DOHH2 (cell line): ENCODE measurements around the gene RFTN2.

Experiments
- H3F3A ChIP-seq: fragments of 200-600 bp; sonication (generic), shearing (Covaris generic); 2 replicates; pipeline ENCODE4 v1.6.0; 2016; ENCODE audit warnings: antibody characterized with exemption, mild to moderate bottlenecking; ENCODE audit not compliant: control insufficient read depth, insufficient read depth
- H3K27ac ChIP-seq: fragments of 200-600 bp; sonication (generic); 2 replicates; pipeline ENCODE4 v1.5.1; 2014; ENCODE audit warnings: low read depth, mild to moderate bottlenecking, low read length, moderate library complexity
- H3K27me3 ChIP-seq: fragments of 200-600 bp; sonication (generic); 2 replicates; pipeline ENCODE4 v1.6.1; 2014; ENCODE audit warnings: mild to moderate bottlenecking, low read length, mixed read lengths; ENCODE audit not compliant: control insufficient read depth
- H3K36me3 ChIP-seq: fragments of 200-600 bp; sonication (generic); 2 replicates; pipeline ENCODE4 v1.6.1; 2014; ENCODE audit warnings: mild to moderate bottlenecking, low read length, moderate library complexity, mixed read lengths; ENCODE audit not compliant: control insufficient read depth
- H3K4me1 ChIP-seq: fragments of 200-600 bp; sonication (generic); 2 replicates; pipeline ENCODE4 v1.6.1; 2014; ENCODE audit warnings: mild to moderate bottlenecking, low read length, mixed read lengths; ENCODE audit not compliant: control insufficient read depth
- H3K4me2 ChIP-seq: fragments of 200-600 bp; sonication (generic); 2 replicates; pipeline ENCODE4 v1.6.0; 2014; ENCODE audit warnings: mild to moderate bottlenecking, low read length, moderate library complexity
- H3K4me3 ChIP-seq: fragments of 200-600 bp; sonication (generic); 2 replicates; pipeline ENCODE4 v1.5.1; 2014; ENCODE audit warnings: mild to moderate bottlenecking, low read length, mixed read lengths
- H3K79me2 ChIP-seq: fragments of 200-600 bp; sonication (generic); 2 replicates; pipeline ENCODE4 v1.6.1; 2014; ENCODE audit warnings: mild to moderate bottlenecking, low read length, mixed read lengths; ENCODE audit not compliant: control insufficient read depth
- H3K9me2 ChIP-seq: fragments of 200-600 bp; sonication (generic); replicated peaks from 2 replicates; pipeline ENCODE4 v1.6.1; 2014; ENCODE audit warnings: mild to moderate bottlenecking, low read length, mixed read lengths; ENCODE audit not compliant: control insufficient read depth
- H3K9me3 ChIP-seq: fragments of 200-600 bp; sonication (generic); 2 replicates; pipeline ENCODE4 v1.6.1; 2014; ENCODE audit warnings: antibody characterized with exemption, low read length, mixed read lengths; ENCODE audit not compliant: control insufficient read depth, insufficient read depth
- H4K20me1 ChIP-seq: fragments of 200-600 bp; sonication (generic); 2 replicates; pipeline ENCODE4 v1.6.0; 2014; ENCODE audit warnings: low read depth, mild to moderate bottlenecking, antibody characterized with exemption, low read length, moderate library complexity; ENCODE audit not compliant: control insufficient read depth, insufficient read depth
- EZH2phosphoT487 ChIP-seq: fragments of 200-600 bp; sonication (generic); IDR thresholded peaks from 2 replicates; pipeline ENCODE4 v1.6.1; 2017; ENCODE audit warnings: borderline replicate concordance, mild to moderate bottlenecking, antibody characterized with exemption, low read length, moderate library complexity, mixed read lengths
- TF ChIP-seq, protein P1 (sequence below): fragments of 200-600 bp; sonication (generic); IDR thresholded peaks from one replicate; pipeline ENCODE4 v1.5.1; 2014; ENCODE audit warnings: antibody characterized with exemption, mild to moderate bottlenecking, low read depth, low read length; ENCODE audit not compliant: poor library complexity, severe bottlenecking

Gene RFTN2

GRCh38 chr2:197615016-197615652, 60.3 kb downstream of the RFTN2 start:
- no peak overlapping the region for H3K4me3 ChIP-seq
- TF ChIP-seq EZH2phosphoT487 = no peak
- TF ChIP-seq, protein P1, sequence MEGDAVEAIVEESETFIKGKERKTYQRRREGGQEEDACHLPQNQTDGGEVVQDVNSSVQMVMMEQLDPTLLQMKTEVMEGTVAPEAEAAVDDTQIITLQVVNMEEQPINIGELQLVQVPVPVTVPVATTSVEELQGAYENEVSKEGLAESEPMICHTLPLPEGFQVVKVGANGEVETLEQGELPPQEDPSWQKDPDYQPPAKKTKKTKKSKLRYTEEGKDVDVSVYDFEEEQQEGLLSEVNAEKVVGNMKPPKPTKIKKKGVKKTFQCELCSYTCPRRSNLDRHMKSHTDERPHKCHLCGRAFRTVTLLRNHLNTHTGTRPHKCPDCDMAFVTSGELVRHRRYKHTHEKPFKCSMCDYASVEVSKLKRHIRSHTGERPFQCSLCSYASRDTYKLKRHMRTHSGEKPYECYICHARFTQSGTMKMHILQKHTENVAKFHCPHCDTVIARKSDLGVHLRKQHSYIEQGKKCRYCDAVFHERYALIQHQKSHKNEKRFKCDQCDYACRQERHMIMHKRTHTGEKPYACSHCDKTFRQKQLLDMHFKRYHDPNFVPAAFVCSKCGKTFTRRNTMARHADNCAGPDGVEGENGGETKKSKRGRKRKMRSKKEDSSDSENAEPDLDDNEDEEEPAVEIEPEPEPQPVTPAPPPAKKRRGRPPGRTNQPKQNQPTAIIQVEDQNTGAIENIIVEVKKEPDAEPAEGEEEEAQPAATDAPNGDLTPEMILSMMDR = no peak
- H3K9me2 ChIP-seq = no peaks in the 10 kb centered on the region
- H3K79me2 ChIP-seq = no peaks in the 10 kb centered on the region
- no peaks in the 10 kb centered on the region for H4K20me1 ChIP-seq
- peaks cover 4% of the 10 kb centered on the region for H3K27me3 ChIP-seq
- H3F3A ChIP-seq = no peaks in the 10 kb centered on the region
- H3K9me3 ChIP-seq = no peaks in the 10 kb centered on the region
- no peaks in the 10 kb centered on the region for H3K36me3 ChIP-seq
- H3K4me2 ChIP-seq = no peak overlapping the region
- no peak overlapping the region for H3K27ac ChIP-seq
- no peaks in the 10 kb centered on the region for H3K4me1 ChIP-seq

- no peaks in the 10 kb centered on the region for H3K9me3 ChIP-seq
- no peaks in the 10 kb centered on the region for H3F3A ChIP-seq
- H3K4me1 ChIP-seq = no peaks in the 10 kb centered on the region
- H3K79me2 ChIP-seq = no peaks in the 10 kb centered on the region
- no peaks in the 10 kb centered on the region for H3K36me3 ChIP-seq
- no peak overlapping the region for H3K27ac ChIP-seq
- H4K20me1 ChIP-seq = no peaks in the 10 kb centered on the region
- TF ChIP-seq EZH2phosphoT487 = no peak
- TF ChIP-seq, protein P1 = no peak
- no peak overlapping the region for H3K4me2 ChIP-seq
- H3K27me3 ChIP-seq = peaks cover 4% of the 10 kb centered on the region
- no peaks in the 10 kb centered on the region for H3K9me2 ChIP-seq
- no peak overlapping the region for H3K4me3 ChIP-seq
These were observed 60.9 kb downstream of the RFTN2 start for GRCh38 chr2:197614532-197614931.

GRCh38 chr2:197613509-197613987, 61.8 kb downstream of the RFTN2 start:
- Histone ChIP-seq H3K4me2 (no peak overlapping the region), H3K36me3 (no peaks in the 10 kb centered on the region), H3K9me2 (no peaks in the 10 kb centered on the region), H3K27ac (no peak overlapping the region), H3K4me3 (no peak overlapping the region), H3K9me3 (no peaks in the 10 kb centered on the region), H3K27me3 (peaks cover 4% of the 10 kb centered on the region), H3K79me2 (no peaks in the 10 kb centered on the region), H3K4me1 (no peaks in the 10 kb centered on the region), H3F3A (no peaks in the 10 kb centered on the region), H4K20me1 (no peaks in the 10 kb centered on the region)
- TF ChIP-seq, protein P1 = no peak
